Activated T-cell treated with anti-CD3 and anti-CD28 coated beads, Interleukin-2, amount 50 U/mL, for 4 hours (primary cell): ENCODE data around the gene SETD2. TPM values are rescaled to one million over a fixed set of nuclear protein-coding genes. Genes with fewer than 3 reads are reported as not detected.

Source experiments
- ATAC-seq, 2 donors: fragments of 200-7000 bp; cut with Tn5 transposase; one replicate each; pipeline ENCODE4 v1.10.0; 2021
- DNase-seq: peaks from one replicate; pipeline ENCODE4 v3.0.0-alpha.2; 2020
- H3K27me3 Mint-ChIP-seq: one replicate; pipeline ENCODE4 v1.8.0; 2021; ENCODE audit warnings: low read depth, mixed read lengths
- H3K36me3 Mint-ChIP-seq: one replicate; pipeline ENCODE4 v1.8.0; 2022; ENCODE audit warnings: mixed read lengths; ENCODE audit not compliant: insufficient read depth
- H3K4me1 Mint-ChIP-seq: one replicate; pipeline ENCODE4 v1.8.0; 2021; ENCODE audit warnings: low read depth, mixed read lengths
- H3K4me3 Mint-ChIP-seq: one replicate; pipeline ENCODE4 v1.8.0; 2021; ENCODE audit warnings: mild to moderate bottlenecking, moderate library complexity, mixed read lengths
- H3K9me3 Mint-ChIP-seq: one replicate; pipeline ENCODE4 v1.8.0; 2021; ENCODE audit warnings: mixed read lengths
- total RNA-seq, 3 donors: library from RNA; stranded (reverse); gene quantifications; one replicate each; pipeline ENCODE4 v1.2.1, GENCODE V29; 2021

SETD2 gene
- total RNA-seq, 3 donors from 2014 or later: 28.6 to 31.9 (median 30.1) TPM

- Mint-ChIP-seq H3K27me3 (no peaks in the 10 kb centered on the region), H3K9me3 (no peaks in the 10 kb centered on the region), H3K4me3 (no peak overlapping the region), H3K36me3 (peaks cover 14% of the 10 kb centered on the region), H3K4me1 (peaks cover 39% of the 10 kb centered on the region)
- ATAC-seq (no peak), DNase-seq (no peak)
Observed at GRCh38 chr3:46992231-46992630, 171.7 kb downstream of the SETD2 start.

GRCh38 chr3:46991406-46992165 is 172.3 kb downstream of the SETD2 start:
- peaks cover 40% of the 10 kb centered on the region for H3K4me1 Mint-ChIP-seq

GRCh38 chr3:46990573-46991374 is 173.1 kb downstream of the SETD2 start:
- ATAC-seq (no peak), DNase-seq (no peak)
- H3K4me1 Mint-ChIP-seq: peaks cover 48% of the 10 kb centered on the region
- no peaks in the 10 kb centered on the region for H3K27me3 Mint-ChIP-seq
- H3K36me3 Mint-ChIP-seq: peaks cover 14% of the 10 kb centered on the region
- H3K4me3 Mint-ChIP-seq: no peak overlapping the region
- no peaks in the 10 kb centered on the region for H3K9me3 Mint-ChIP-seq

More at GRCh38 chr3:46991406-46992165, 172.3 kb downstream of the SETD2 start:
- no peak overlapping the region for H3K4me3 Mint-ChIP-seq
- peaks cover 14% of the 10 kb centered on the region for H3K36me3 Mint-ChIP-seq
- DNase-seq (no peak), ATAC-seq (no peak)
- H3K27me3 Mint-ChIP-seq: no peaks in the 10 kb centered on the region
- no peaks in the 10 kb centered on the region for H3K9me3 Mint-ChIP-seq

- Mint-ChIP-seq H3K4me3 (no peak overlapping the region), H3K9me3 (no peaks in the 10 kb centered on the region), H3K27me3 (no peaks in the 10 kb centered on the region), H3K4me1 (peaks cover 63% of the 10 kb centered on the region), H3K36me3 (peaks cover 11% of the 10 kb centered on the region)
- ATAC-seq (no peak), DNase-seq (no peak)
Observed at GRCh38 chr3:46989146-46989810, 174.6 kb downstream of the SETD2 start.

- DNase-seq (no peak), ATAC-seq (no peak)
- Mint-ChIP-seq H3K4me3 (no peak overlapping the region), H3K9me3 (no peaks in the 10 kb centered on the region), H3K36me3 (peaks cover 11% of the 10 kb centered on the region), H3K27me3 (no peaks in the 10 kb centered on the region), H3K4me1 (peaks cover 68% of the 10 kb centered on the region)
Observed at GRCh38 chr3:46988616-46989015, 175.3 kb downstream of the SETD2 start.

GRCh38 chr3:46987743-46988401 is 176.0 kb downstream of the SETD2 start:
- Mint-ChIP-seq H3K9me3 (no peaks in the 10 kb centered on the region), H3K36me3 (peaks cover 9% of the 10 kb centered on the region), H3K4me3 (peak overlapping the region; percentile 75), H3K27me3 (no peaks in the 10 kb centered on the region), H3K4me1 (peaks cover 70% of the 10 kb centered on the region)
- DNase-seq: peak; percentile 79
- peak; percentile 94 for ATAC-seq

- Mint-ChIP-seq H3K9me3 (no peaks in the 10 kb centered on the region), H3K36me3 (peaks cover 8% of the 10 kb centered on the region), H3K27me3 (no peaks in the 10 kb centered on the region), H3K4me1 (peaks cover 76% of the 10 kb centered on the region), H3K4me3 (peak overlapping the region; percentile 75)
- peak; percentile 5 to 15 for ATAC-seq
- no peak for DNase-seq
Observed at GRCh38 chr3:46987319-46987742, 176.6 kb downstream of the SETD2 start.

- H3K27me3 Mint-ChIP-seq: no peaks in the 10 kb centered on the region
- peaks cover 8% of the 10 kb centered on the region for H3K36me3 Mint-ChIP-seq
- DNase-seq: no peak
- H3K9me3 Mint-ChIP-seq: no peaks in the 10 kb centered on the region
- peaks cover 77% of the 10 kb centered on the region for H3K4me1 Mint-ChIP-seq
- peak overlapping the region; percentile 75 for H3K4me3 Mint-ChIP-seq
- no peak for ATAC-seq
Observed at GRCh38 chr3:46986782-46987310, 177.1 kb downstream of the SETD2 start.

GRCh38 chr3:46986055-46986730 is 177.7 kb downstream of the SETD2 start:
- DNase-seq: no peak
- Mint-ChIP-seq H3K4me1 (peaks cover 82% of the 10 kb centered on the region), H3K4me3 (peak overlapping the region; percentile 40), H3K27me3 (no peaks in the 10 kb centered on the region), H3K36me3 (peaks cover 8% of the 10 kb centered on the region), H3K9me3 (no peaks in the 10 kb centered on the region)
- no peak for ATAC-seq

GRCh38 chr3:46985588-46985987 is 178.3 kb downstream of the SETD2 start:
- ATAC-seq (no peak), DNase-seq (no peak)
- peaks cover 86% of the 10 kb centered on the region for H3K4me1 Mint-ChIP-seq
- no peak overlapping the region for H3K4me3 Mint-ChIP-seq
- H3K27me3 Mint-ChIP-seq: no peaks in the 10 kb centered on the region
- no peaks in the 10 kb centered on the region for H3K9me3 Mint-ChIP-seq
- peaks cover 8% of the 10 kb centered on the region for H3K36me3 Mint-ChIP-seq

GRCh38 chr3:46984591-46985459 is 179.1 kb downstream of the SETD2 start:
- DNase-seq (no peak), ATAC-seq (no peak)
- peaks cover 83% of the 10 kb centered on the region for H3K4me1 Mint-ChIP-seq
- H3K4me3 Mint-ChIP-seq: no peak overlapping the region
- no peaks in the 10 kb centered on the region for H3K9me3 Mint-ChIP-seq
- peaks cover 1% of the 10 kb centered on the region for H3K36me3 Mint-ChIP-seq
- H3K27me3 Mint-ChIP-seq: no peaks in the 10 kb centered on the region

- H3K4me3 Mint-ChIP-seq: no peak overlapping the region
- H3K9me3 Mint-ChIP-seq: no peaks in the 10 kb centered on the region
- no peaks in the 10 kb centered on the region for H3K27me3 Mint-ChIP-seq
- ATAC-seq (no peak), DNase-seq (no peak)
- H3K36me3 Mint-ChIP-seq: no peaks in the 10 kb centered on the region
- H3K4me1 Mint-ChIP-seq: peaks cover 74% of the 10 kb centered on the region
Observed at GRCh38 chr3:46982546-46982945, 181.4 kb downstream of the SETD2 start.
